Measurements from ENCODE around the gene TSC1.

- TF ChIP-seq EP300 (IDR thresholded peaks at IDR 0.05): no peak
- no peak for TF ChIP-seq CTCF (IDR thresholded peaks at IDR 0.05)
Measured at GRCh38 chr9:132980157-132980556, 35.7 kb upstream of the TSC1 start.
